ENCODE data around the gene SLC25A25. TPM values are rescaled to one million over a fixed set of nuclear protein-coding genes. Genes with fewer than 3 reads are reported as not detected.

Gene SLC25A25
- total and polyA plus RNA-seq, 5 donors from 2014 or later, result 11.3 to 13.8 (median 12.0) TPM

GRCh38 chr9:128081056-128081455, 13.0 kb downstream of the SLC25A25 start:
- no peaks in the 10 kb centered on the region for H3K27me3 ChIP-seq (ENCODE audit: control insufficient read depth, insufficient read depth, low read length)
- peaks cover 19% of the 10 kb centered on the region for H3K4me1 ChIP-seq (ENCODE audit: control insufficient read depth, insufficient read depth, low read length, poor library complexity, severe bottlenecking)
- DNase-seq (no peak), ATAC-seq (ENCODE audit: low read depth in 2 of 2) (no peak)
- no peaks in the 10 kb centered on the region for H3K9me3 Mint-ChIP-seq
- H3K36me3 ChIP-seq (ENCODE audit: control insufficient read depth, insufficient read depth, low read length), result peaks cover 9% of the 10 kb centered on the region
- no peak overlapping the region for H3K27ac ChIP-seq (ENCODE audit: insufficient read depth, low read length, poor library complexity, severe bottlenecking)
- H3K4me1 Mint-ChIP-seq, result peaks cover 22 to 68% (median 45%) of the 10 kb centered on the region in 4 donors
- H3K27ac Mint-ChIP-seq, result peak overlapping the region; percentile 0 to 84 (median 65)
- H3K4me3 Mint-ChIP-seq, result peak overlapping the region in 1 of 4 donors; percentile 58
- H3K36me3 Mint-ChIP-seq, result peaks cover 22% of the 10 kb centered on the region
- no peak overlapping the region for H3K4me3 ChIP-seq (ENCODE audit: low read depth, low read length)
- no peaks in the 10 kb centered on the region for H3K27me3 Mint-ChIP-seq
- no peaks in the 10 kb centered on the region for H3K9me3 ChIP-seq (ENCODE audit: control insufficient read depth in 2 of 2, low read length in 2 of 2)

- Histone ChIP-seq H3K27me3 (ENCODE audit: control insufficient read depth, insufficient read depth, low read length) (no peaks in the 10 kb centered on the region), H3K27ac (ENCODE audit: insufficient read depth, low read length, poor library complexity, severe bottlenecking) (no peak overlapping the region), H3K4me1 (ENCODE audit: control insufficient read depth, insufficient read depth, low read length, poor library complexity, severe bottlenecking) (peaks cover 19% of the 10 kb centered on the region), H3K9me3 (ENCODE audit: control insufficient read depth in 2 of 2, low read length in 2 of 2) (no peaks in the 10 kb centered on the region), H3K4me3 (ENCODE audit: low read depth, low read length) (no peak overlapping the region), H3K36me3 (ENCODE audit: control insufficient read depth, insufficient read depth, low read length) (peaks cover 10% of the 10 kb centered on the region)
- DNase-seq (no peak), ATAC-seq (ENCODE audit: low read depth in 2 of 2) (no peak)
- H3K9me3 Mint-ChIP-seq, result no peaks in the 10 kb centered on the region
- H3K36me3 Mint-ChIP-seq, result peaks cover 22% of the 10 kb centered on the region
- no peak overlapping the region for H3K4me3 Mint-ChIP-seq
- peaks cover 22 to 60% (median 45%) of the 10 kb centered on the region in 4 donors for H3K4me1 Mint-ChIP-seq
- peak overlapping the region in 2 of 3 donors; percentile 38 to 84 for H3K27ac Mint-ChIP-seq
- H3K27me3 Mint-ChIP-seq, result no peaks in the 10 kb centered on the region
Measured at GRCh38 chr9:128082151-128082550, 14.1 kb downstream of the SLC25A25 start.

GRCh38 chr9:128084746-128085145, 16.7 kb downstream of the SLC25A25 start:
- peaks cover 10% of the 10 kb centered on the region for H3K36me3 ChIP-seq (ENCODE audit: control insufficient read depth, insufficient read depth, low read length)
- Mint-ChIP-seq H3K27me3 (no peaks in the 10 kb centered on the region), H3K4me3 (no peak overlapping the region), H3K36me3 (peaks cover 14% of the 10 kb centered on the region), H3K27ac (peak overlapping the region in 1 of 3 donors; percentile 8), H3K4me1 (peaks cover 21 to 64% (median 41%) of the 10 kb centered on the region in 4 donors), H3K9me3 (no peaks in the 10 kb centered on the region)
- DNase-seq, result no peak
- no peaks in the 10 kb centered on the region for H3K9me3 ChIP-seq (ENCODE audit: control insufficient read depth in 2 of 2, low read length in 2 of 2)
- H3K4me1 ChIP-seq (ENCODE audit: control insufficient read depth, insufficient read depth, low read length, poor library complexity, severe bottlenecking), result peaks cover 17% of the 10 kb centered on the region
- ATAC-seq (ENCODE audit: low read depth in 2 of 2), result no peak
- H3K4me3 ChIP-seq (ENCODE audit: low read depth, low read length), result no peak overlapping the region
- H3K27ac ChIP-seq (ENCODE audit: insufficient read depth, low read length, poor library complexity, severe bottlenecking), result no peak overlapping the region
- H3K27me3 ChIP-seq (ENCODE audit: control insufficient read depth, insufficient read depth, low read length), result no peaks in the 10 kb centered on the region

GRCh38 chr9:128085943-128086342, 17.9 kb downstream of the SLC25A25 start:
- Mint-ChIP-seq H3K27ac (peak overlapping the region in 1 of 3 donors; percentile 52), H3K9me3 (no peaks in the 10 kb centered on the region), H3K36me3 (peaks cover 14% of the 10 kb centered on the region), H3K4me1 (peaks cover 18 to 68% (median 37%) of the 10 kb centered on the region in 4 donors), H3K4me3 (peak overlapping the region in 1 of 4 donors; percentile 19), H3K27me3 (no peaks in the 10 kb centered on the region)
- H3K9me3 ChIP-seq (ENCODE audit: control insufficient read depth in 2 of 2, low read length in 2 of 2), result no peaks in the 10 kb centered on the region
- DNase-seq (no peak), ATAC-seq (ENCODE audit: low read depth in 2 of 2) (no peak)
- H3K27ac ChIP-seq (ENCODE audit: insufficient read depth, low read length, poor library complexity, severe bottlenecking), result no peak overlapping the region
- H3K27me3 ChIP-seq (ENCODE audit: control insufficient read depth, insufficient read depth, low read length), result no peaks in the 10 kb centered on the region
- peaks cover 19% of the 10 kb centered on the region for H3K4me1 ChIP-seq (ENCODE audit: control insufficient read depth, insufficient read depth, low read length, poor library complexity, severe bottlenecking)
- H3K4me3 ChIP-seq (ENCODE audit: low read depth, low read length), result no peak overlapping the region
- peaks cover 11% of the 10 kb centered on the region for H3K36me3 ChIP-seq (ENCODE audit: control insufficient read depth, insufficient read depth, low read length)

- Histone ChIP-seq H3K4me1 (ENCODE audit: control insufficient read depth, insufficient read depth, low read length, poor library complexity, severe bottlenecking) (peaks cover 30% of the 10 kb centered on the region), H3K27ac (ENCODE audit: insufficient read depth, low read length, poor library complexity, severe bottlenecking) (no peak overlapping the region), H3K9me3 (ENCODE audit: control insufficient read depth in 2 of 2, low read length in 2 of 2) (no peaks in the 10 kb centered on the region), H3K27me3 (ENCODE audit: control insufficient read depth, insufficient read depth, low read length) (no peaks in the 10 kb centered on the region), H3K36me3 (ENCODE audit: control insufficient read depth, insufficient read depth, low read length) (peaks cover 9% of the 10 kb centered on the region), H3K4me3 (ENCODE audit: low read depth, low read length) (no peak overlapping the region)
- no peak for ATAC-seq (ENCODE audit: low read depth in 2 of 2)
- peaks cover 13 to 67% (median 34%) of the 10 kb centered on the region in 4 donors for H3K4me1 Mint-ChIP-seq
- peaks cover 14% of the 10 kb centered on the region for H3K36me3 Mint-ChIP-seq
- no peak for DNase-seq
- H3K9me3 Mint-ChIP-seq, result no peaks in the 10 kb centered on the region
- peak overlapping the region in 2 of 3 donors; percentile 67 to 83 for H3K27ac Mint-ChIP-seq
- no peak overlapping the region for H3K4me3 Mint-ChIP-seq
- no peaks in the 10 kb centered on the region for H3K27me3 Mint-ChIP-seq
Measured at GRCh38 chr9:128087262-128087661, 19.2 kb downstream of the SLC25A25 start.

- peaks cover 41% of the 10 kb centered on the region for H3K4me1 ChIP-seq (ENCODE audit: control insufficient read depth, insufficient read depth, low read length, poor library complexity, severe bottlenecking)
- peak overlapping the region in 2 of 3 donors; percentile 49 to 83 for H3K27ac Mint-ChIP-seq
- H3K27me3 ChIP-seq (ENCODE audit: control insufficient read depth, insufficient read depth, low read length), result no peaks in the 10 kb centered on the region
- ATAC-seq (ENCODE audit: low read depth in 2 of 2), result peak; percentile 45 to 57
- peaks cover 20 to 78% (median 43%) of the 10 kb centered on the region in 4 donors for H3K4me1 Mint-ChIP-seq
- H3K27me3 Mint-ChIP-seq, result no peaks in the 10 kb centered on the region
- H3K9me3 Mint-ChIP-seq, result no peaks in the 10 kb centered on the region
- peak in 1 of 3 donors; percentile 38 for DNase-seq
- H3K4me3 ChIP-seq (ENCODE audit: low read depth, low read length), result peak overlapping the region; percentile 18
- H3K9me3 ChIP-seq (ENCODE audit: control insufficient read depth in 2 of 2, low read length in 2 of 2), result no peaks in the 10 kb centered on the region
- peaks cover 14% of the 10 kb centered on the region for H3K36me3 Mint-ChIP-seq
- H3K36me3 ChIP-seq (ENCODE audit: control insufficient read depth, insufficient read depth, low read length), result peaks cover 8% of the 10 kb centered on the region
- H3K27ac ChIP-seq (ENCODE audit: insufficient read depth, low read length, poor library complexity, severe bottlenecking), result no peak overlapping the region
- H3K4me3 Mint-ChIP-seq, result peak overlapping the region in 3 of 4 donors; percentile 24 to 61 (median 49)
Measured at GRCh38 chr9:128088253-128088945, 20.4 kb downstream of the SLC25A25 start.

GRCh38 chr9:128089299-128089698, 21.3 kb downstream of the SLC25A25 start:
- no peak for ATAC-seq (ENCODE audit: low read depth in 2 of 2)
- no peaks in the 10 kb centered on the region for H3K27me3 ChIP-seq (ENCODE audit: control insufficient read depth, insufficient read depth, low read length)
- H3K27ac ChIP-seq (ENCODE audit: insufficient read depth, low read length, poor library complexity, severe bottlenecking), result no peak overlapping the region
- Mint-ChIP-seq H3K36me3 (peaks cover 11% of the 10 kb centered on the region), H3K27ac (peak overlapping the region in 2 of 3 donors; percentile 65 to 71), H3K4me1 (peaks cover 19 to 81% (median 42%) of the 10 kb centered on the region in 4 donors), H3K4me3 (no peak overlapping the region), H3K27me3 (no peaks in the 10 kb centered on the region), H3K9me3 (no peaks in the 10 kb centered on the region)
- no peak overlapping the region for H3K4me3 ChIP-seq (ENCODE audit: low read depth, low read length)
- H3K36me3 ChIP-seq (ENCODE audit: control insufficient read depth, insufficient read depth, low read length), result peaks cover 8% of the 10 kb centered on the region
- peaks cover 50% of the 10 kb centered on the region for H3K4me1 ChIP-seq (ENCODE audit: control insufficient read depth, insufficient read depth, low read length, poor library complexity, severe bottlenecking)
- no peak for DNase-seq
- H3K9me3 ChIP-seq (ENCODE audit: control insufficient read depth in 2 of 2, low read length in 2 of 2), result no peaks in the 10 kb centered on the region

- Histone ChIP-seq H3K4me3 (ENCODE audit: low read depth, low read length) (no peak overlapping the region), H3K27ac (ENCODE audit: insufficient read depth, low read length, poor library complexity, severe bottlenecking) (no peak overlapping the region), H3K4me1 (ENCODE audit: control insufficient read depth, insufficient read depth, low read length, poor library complexity, severe bottlenecking) (peaks cover 56% of the 10 kb centered on the region), H3K27me3 (ENCODE audit: control insufficient read depth, insufficient read depth, low read length) (no peaks in the 10 kb centered on the region), H3K36me3 (ENCODE audit: control insufficient read depth, insufficient read depth, low read length) (peaks cover 4% of the 10 kb centered on the region), H3K9me3 (ENCODE audit: control insufficient read depth in 2 of 2, low read length in 2 of 2) (no peaks in the 10 kb centered on the region)
- Mint-ChIP-seq H3K36me3 (peaks cover 10% of the 10 kb centered on the region), H3K9me3 (no peaks in the 10 kb centered on the region), H3K4me3 (no peak overlapping the region), H3K4me1 (peaks cover 21 to 80% (median 42%) of the 10 kb centered on the region in 4 donors), H3K27ac (peak overlapping the region in 2 of 3 donors; percentile 90 to 91), H3K27me3 (no peaks in the 10 kb centered on the region)
- ATAC-seq (ENCODE audit: low read depth in 2 of 2) (no peak), DNase-seq (no peak)
Measured at GRCh38 chr9:128091144-128091543, 23.1 kb downstream of the SLC25A25 start.

Measured in CD4-positive, CD25-positive, alpha-beta regulatory T cell (primary cell).